ENCODE results near the gene IL20RB. TPM values are rescaled to one million over a fixed set of nuclear protein-coding genes. Genes with fewer than 3 reads are reported as not detected.
A peak's percentile ranks its signal among the peaks of the same experiment; 100 is the strongest.

Gene IL20RB
- polyA plus RNA-seq, 3 donors: 0.16 to 1.2 TPM; not detected in 1

DNA sequence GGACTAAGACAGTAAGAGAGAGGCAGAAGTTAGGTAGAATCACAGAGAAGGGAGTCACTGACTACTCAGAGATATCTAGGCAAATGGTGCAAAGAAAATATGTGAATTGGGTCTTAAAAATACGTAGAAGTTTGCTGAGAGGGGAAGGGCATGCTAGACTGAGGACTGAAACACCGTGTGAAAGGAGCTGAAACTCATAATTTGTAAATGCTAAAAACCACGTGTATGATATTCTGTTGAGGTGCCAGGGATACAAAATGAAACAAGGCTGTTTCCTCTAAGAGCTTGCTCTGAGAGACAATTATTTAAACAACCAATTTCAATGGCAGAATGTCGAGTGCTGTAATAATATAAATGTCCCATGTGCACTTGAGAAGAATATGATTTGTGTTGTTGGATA, 48.6 kb upstream of the IL20RB start:
- WGBS (ENCODE audit: insufficient coverage): 69% methylated on average over 2 of the region's 4 CpGs
- no peak overlapping the region for H3K4me3 ChIP-seq (replicated peaks in 1 of 3; ENCODE audit: low read depth in 2 of 3, low read length in 3 of 3)
- H3K4me1 ChIP-seq (ENCODE audit: control insufficient read depth in 1 of 2, insufficient read depth in 2 of 2, low read length in 2 of 2): peaks cover 0 to 3% of the 10 kb centered on the region in 2 donors
- H3K36me3 ChIP-seq (replicated peaks in 1 of 2; ENCODE audit: control insufficient read depth in 1 of 2, insufficient read depth in 2 of 2, low read length in 2 of 2): peaks cover 0 to 2% of the 10 kb centered on the region in 2 donors
- peaks cover 0 to 6% of the 10 kb centered on the region in 2 donors for H3K9me3 ChIP-seq (replicated peaks in 1 of 2; ENCODE audit: control insufficient read depth in 1 of 2, insufficient read depth in 1 of 2, low read length in 2 of 2)
- Mint-ChIP-seq H3K27me3 (ENCODE audit: low read depth in 3 of 3) (no peaks in the 10 kb centered on the region), H3K9me3 (peaks cover 6 to 15% (median 9%) of the 10 kb centered on the region in 7 donors), H3K36me3 (peaks cover 14 to 30% of the 10 kb centered on the region in 2 donors), H3K4me1 (peaks cover 31% of the 10 kb centered on the region), H3K27ac (peak overlapping the region in 3 of 7 donors; percentile 44 to 64 (median 48)), H3K4me3 (no peak overlapping the region)
- intact Hi-C loops (cut with micrococcal nuclease): no loop called here
- H4K20me1 ChIP-seq (ENCODE audit: insufficient read depth, low read length): peaks cover 100% of the 10 kb centered on the region
- H3K27ac ChIP-seq (ENCODE audit: low read depth in 1 of 2, low read length in 2 of 2): peak overlapping the region in 1 of 2 donors; percentile 43
- H3K9ac ChIP-seq (ENCODE audit: insufficient read depth, low read length, poor library complexity, severe bottlenecking): no peak overlapping the region
- H3K79me2 ChIP-seq (ENCODE audit: insufficient read depth, low read length): peaks cover 100% of the 10 kb centered on the region
- no peak for DNase-seq
- no peak overlapping the region for H2AFZ ChIP-seq (ENCODE audit: insufficient read depth, low read depth, low read length, poor library complexity, severe bottlenecking)
- H3K27me3 ChIP-seq (ENCODE audit: control insufficient read depth in 2 of 2, insufficient read depth in 2 of 2, low read length in 2 of 2): no peaks in the 10 kb centered on the region
- H3K4me2 ChIP-seq (replicated peaks; ENCODE audit: extremely low read depth, low read length, poor library complexity, severe bottlenecking): no peak overlapping the region
- TF ChIP-seq, protein P1, sequence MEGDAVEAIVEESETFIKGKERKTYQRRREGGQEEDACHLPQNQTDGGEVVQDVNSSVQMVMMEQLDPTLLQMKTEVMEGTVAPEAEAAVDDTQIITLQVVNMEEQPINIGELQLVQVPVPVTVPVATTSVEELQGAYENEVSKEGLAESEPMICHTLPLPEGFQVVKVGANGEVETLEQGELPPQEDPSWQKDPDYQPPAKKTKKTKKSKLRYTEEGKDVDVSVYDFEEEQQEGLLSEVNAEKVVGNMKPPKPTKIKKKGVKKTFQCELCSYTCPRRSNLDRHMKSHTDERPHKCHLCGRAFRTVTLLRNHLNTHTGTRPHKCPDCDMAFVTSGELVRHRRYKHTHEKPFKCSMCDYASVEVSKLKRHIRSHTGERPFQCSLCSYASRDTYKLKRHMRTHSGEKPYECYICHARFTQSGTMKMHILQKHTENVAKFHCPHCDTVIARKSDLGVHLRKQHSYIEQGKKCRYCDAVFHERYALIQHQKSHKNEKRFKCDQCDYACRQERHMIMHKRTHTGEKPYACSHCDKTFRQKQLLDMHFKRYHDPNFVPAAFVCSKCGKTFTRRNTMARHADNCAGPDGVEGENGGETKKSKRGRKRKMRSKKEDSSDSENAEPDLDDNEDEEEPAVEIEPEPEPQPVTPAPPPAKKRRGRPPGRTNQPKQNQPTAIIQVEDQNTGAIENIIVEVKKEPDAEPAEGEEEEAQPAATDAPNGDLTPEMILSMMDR (IDR thresholded peaks at IDR 0.05): no peak

DNA sequence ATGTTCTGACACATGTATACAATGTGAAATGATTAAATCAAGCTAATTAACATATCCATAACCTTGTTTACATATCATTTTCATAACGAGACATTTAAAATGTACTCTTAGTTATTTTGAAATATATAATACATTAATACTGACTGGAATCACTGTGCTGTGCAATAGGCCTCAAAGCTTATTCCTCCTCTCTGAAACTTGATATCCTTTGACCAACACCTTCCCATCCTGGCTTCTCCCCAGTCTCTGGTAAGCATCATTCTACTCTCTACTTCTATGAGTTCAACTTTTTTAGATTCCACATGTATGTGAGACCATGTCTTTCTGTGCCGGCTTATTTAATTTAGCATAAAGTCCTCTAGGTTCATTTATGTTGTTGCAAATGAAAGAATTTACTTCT, 47.1 kb upstream of the IL20RB start:
- Mint-ChIP-seq H3K27me3 (ENCODE audit: low read depth in 3 of 3) (no peaks in the 10 kb centered on the region), H3K36me3 (peaks cover 14 to 26% of the 10 kb centered on the region in 2 donors), H3K4me3 (no peak overlapping the region), H3K9me3 (peaks cover 0 to 9% (median 1%) of the 10 kb centered on the region in 7 donors), H3K27ac (no peak overlapping the region), H3K4me1 (peaks cover 42% of the 10 kb centered on the region)
- H3K36me3 ChIP-seq (replicated peaks in 1 of 2; ENCODE audit: control insufficient read depth in 1 of 2, insufficient read depth in 2 of 2, low read length in 2 of 2): peaks cover 0 to 2% of the 10 kb centered on the region in 2 donors
- H3K4me2 ChIP-seq (replicated peaks; ENCODE audit: extremely low read depth, low read length, poor library complexity, severe bottlenecking): no peak overlapping the region
- intact Hi-C loops (cut with micrococcal nuclease): no loop called here
- no peak overlapping the region for H3K9ac ChIP-seq (ENCODE audit: insufficient read depth, low read length, poor library complexity, severe bottlenecking)
- no peak overlapping the region for H3K4me3 ChIP-seq (replicated peaks in 1 of 3; ENCODE audit: low read depth in 2 of 3, low read length in 3 of 3)
- H2AFZ ChIP-seq (ENCODE audit: insufficient read depth, low read depth, low read length, poor library complexity, severe bottlenecking): no peak overlapping the region
- peaks cover 100% of the 10 kb centered on the region for H3K79me2 ChIP-seq (ENCODE audit: insufficient read depth, low read length)
- no CpG with 5 or more reads among the region's 2 CpGs for WGBS (ENCODE audit: insufficient coverage)
- no peak for DNase-seq
- peaks cover 4 to 12% of the 10 kb centered on the region in 2 donors for H3K4me1 ChIP-seq (ENCODE audit: control insufficient read depth in 1 of 2, insufficient read depth in 2 of 2, low read length in 2 of 2)
- H3K9me3 ChIP-seq (replicated peaks in 1 of 2; ENCODE audit: control insufficient read depth in 1 of 2, insufficient read depth in 1 of 2, low read length in 2 of 2): no peaks in the 10 kb centered on the region
- H3K27me3 ChIP-seq (ENCODE audit: control insufficient read depth in 2 of 2, insufficient read depth in 2 of 2, low read length in 2 of 2): no peaks in the 10 kb centered on the region
- H3K27ac ChIP-seq (ENCODE audit: low read depth in 1 of 2, low read length in 2 of 2): no peak overlapping the region
- peaks cover 100% of the 10 kb centered on the region for H4K20me1 ChIP-seq (ENCODE audit: insufficient read depth, low read length)
- TF ChIP-seq, protein P1 (IDR thresholded peaks at IDR 0.05): no peak
